SK-N-SH treated with all-trans-retinoic acid at 6 μM for 48 hours (cell line): ENCODE results near the gene UTS2B.

ENCODE experiments used
- ATAC-seq: fragments of 200-7000 bp; cut with Tn5 transposase; 3 replicates; pipeline ENCODE4 v1.9.1; 2020; ENCODE audit warnings: mild to moderate bottlenecking, moderate library complexity
- ARNTL ChIP-seq: fragments of 450-650 bp; formaldehyde crosslinking; IDR thresholded peaks from 2 replicates; pipeline ENCODE4 v1.5.0; 2020; ENCODE audit warnings: low read depth, mild to moderate bottlenecking, moderate library complexity, borderline replicate concordance
- BACH2 ChIP-seq: fragments of 250-450 bp; sonication (Bioruptor Pico); IDR thresholded peaks from 2 replicates; pipeline ENCODE4 v1.9.0; 2021; ENCODE audit warnings: mild to moderate bottlenecking, borderline replicate concordance
- CSDC2 ChIP-seq: fragments of 250-450 bp; sonication (Bioruptor Pico); IDR thresholded peaks from 2 replicates; pipeline ENCODE4 v1.5.0; 2020; ENCODE audit warnings: mild to moderate bottlenecking, moderate library complexity
- CSRNP3 ChIP-seq: fragments of 250-450 bp; sonication (Bioruptor Pico); IDR thresholded peaks from 2 replicates; pipeline ENCODE4 v1.5.1; 2021; ENCODE audit warnings: mild to moderate bottlenecking, moderate library complexity
- ESRRG ChIP-seq: fragments of 250-450 bp; sonication (Bioruptor Pico); IDR thresholded peaks from 2 replicates; pipeline ENCODE4 v1.6.1; 2021; ENCODE audit warnings: mild to moderate bottlenecking
- GLIS3 ChIP-seq: fragments of 250-450 bp; sonication (Bioruptor Pico); IDR thresholded peaks from 2 replicates; pipeline ENCODE4 v1.5.0; 2020; ENCODE audit warnings: mild to moderate bottlenecking, moderate library complexity
- ISL1 ChIP-seq: fragments of 250-450 bp; sonication (Bioruptor Pico); IDR thresholded peaks from 2 replicates; pipeline ENCODE4 v2.1.2; 2022; ENCODE audit warnings: mild to moderate bottlenecking, moderate library complexity
- OSR1 ChIP-seq: fragments of 250-450 bp; sonication (Bioruptor Pico); IDR thresholded peaks from 2 replicates; pipeline ENCODE4 v1.8.0; 2022; ENCODE audit warnings: moderate library complexity, mild to moderate bottlenecking, inconsistent platforms
- PATZ1 ChIP-seq: fragments of 250-450 bp; sonication (Bioruptor Pico); IDR thresholded peaks from 2 replicates; pipeline ENCODE4 v1.8.0; 2020; ENCODE audit warnings: mild to moderate bottlenecking, moderate library complexity, borderline replicate concordance
- POU6F1 ChIP-seq: fragments of 250-450 bp; sonication (Bioruptor Pico); IDR thresholded peaks from 2 replicates; pipeline ENCODE4 v1.8.0; 2021; ENCODE audit warnings: low read depth, mild to moderate bottlenecking, moderate library complexity, borderline replicate concordance
- PPARA ChIP-seq: fragments of 250-450 bp; sonication (Bioruptor Pico); IDR thresholded peaks from 2 replicates; pipeline ENCODE4 v1.5.0; 2020; ENCODE audit warnings: mild to moderate bottlenecking, borderline replicate concordance
- RARB ChIP-seq: fragments of 250-450 bp; sonication (Bioruptor Pico); IDR thresholded peaks from 2 replicates; pipeline ENCODE4 v1.8.0; 2021; ENCODE audit warnings: mild to moderate bottlenecking, moderate library complexity
- TCF4 ChIP-seq: fragments of 250-450 bp; sonication (Bioruptor Pico); IDR thresholded peaks from 2 replicates; pipeline ENCODE4 v1.8.0; 2021; ENCODE audit warnings: mild to moderate bottlenecking, moderate library complexity, borderline replicate concordance
- TOX ChIP-seq: fragments of 250-450 bp; sonication (Bioruptor Pico); IDR thresholded peaks from 2 replicates; pipeline ENCODE4 v1.8.0; 2021; ENCODE audit warnings: mild to moderate bottlenecking, moderate library complexity, borderline replicate concordance
- TSHZ2 ChIP-seq: fragments of 250-450 bp; sonication (Bioruptor Pico); IDR thresholded peaks from 2 replicates; pipeline ENCODE4 v1.5.0; 2020; ENCODE audit warnings: mild to moderate bottlenecking, moderate library complexity
- ZC3H10 ChIP-seq: fragments of 250-450 bp; sonication (Bioruptor Pico); IDR thresholded peaks from 2 replicates; pipeline ENCODE4 v1.5.1; 2021; ENCODE audit warnings: mild to moderate bottlenecking, moderate library complexity
- ZFP3 ChIP-seq: fragments of 250-450 bp; sonication (Bioruptor Pico); IDR thresholded peaks from 2 replicates; pipeline ENCODE4 v1.5.0; 2020; ENCODE audit warnings: mild to moderate bottlenecking, moderate library complexity
- ZFP30 ChIP-seq: fragments of 450-650 bp; formaldehyde crosslinking; IDR thresholded peaks from 2 replicates; pipeline ENCODE4 v1.5.0; 2022; ENCODE audit warnings: mild to moderate bottlenecking, moderate library complexity
- ZNF565 ChIP-seq: fragments of 450-650 bp; formaldehyde crosslinking; conservative IDR thresholded peaks from 2 replicates; pipeline ENCODE4 v1.5.0; 2020; ENCODE audit warnings: low read depth, mild to moderate bottlenecking, moderate library complexity
- ZNF8 ChIP-seq: fragments of 450-650 bp; formaldehyde crosslinking; IDR thresholded peaks from 2 replicates; pipeline ENCODE4 v1.5.0; 2020; ENCODE audit warnings: mild to moderate bottlenecking, moderate library complexity

UTS2B gene, protein sequence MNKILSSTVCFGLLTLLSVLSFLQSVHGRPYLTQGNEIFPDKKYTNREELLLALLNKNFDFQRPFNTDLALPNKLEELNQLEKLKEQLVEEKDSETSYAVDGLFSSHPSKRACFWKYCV

GRCh38 chr3:191329654-191330529 lies at the start of gene UTS2B:
Gene UTS2B, minus strand, starts transcription at chr3:191330526. Its CDS starts 48,337 bp downstream, at chr3:191282189.
- peak; percentile 73 for ATAC-seq
- no peak for TF ChIP-seq ZFP30
- no peak for TF ChIP-seq RARB
- no peak for TF ChIP-seq ZNF8 (CRISPR knock-in tag)
- TF ChIP-seq CSDC2 (CRISPR knock-in tag) = no peak
- no peak for TF ChIP-seq ESRRG (CRISPR knock-in tag)
- TF ChIP-seq TOX = no peak
- no peak for TF ChIP-seq ISL1 (CRISPR knock-in tag)
- TF ChIP-seq GLIS3 (CRISPR knock-in tag) = no peak
- TF ChIP-seq BACH2 (CRISPR knock-in tag) = no peak
- TF ChIP-seq TSHZ2 (CRISPR knock-in tag) = no peak
- no peak for TF ChIP-seq ZFP3 (CRISPR knock-in tag)
- TF ChIP-seq OSR1 (CRISPR knock-in tag) = no peak
- TF ChIP-seq ARNTL (CRISPR knock-in tag) = no peak
- no peak for TF ChIP-seq TCF4 (CRISPR knock-in tag)
- no peak for TF ChIP-seq CSRNP3 (CRISPR knock-in tag)
- no peak for TF ChIP-seq ZNF565 (CRISPR knock-in tag)
- no peak for TF ChIP-seq ZC3H10 (CRISPR knock-in tag)
- no peak for TF ChIP-seq POU6F1 (CRISPR knock-in tag)
- TF ChIP-seq PATZ1 (CRISPR knock-in tag) = no peak
- no peak for TF ChIP-seq PPARA

- TF ChIP-seq ZNF565 (CRISPR knock-in tag) (no peak), TOX (no peak), CSRNP3 (CRISPR knock-in tag) (no peak), ZNF8 (CRISPR knock-in tag) (no peak), OSR1 (CRISPR knock-in tag) (no peak), ZFP30 (no peak), PATZ1 (CRISPR knock-in tag) (no peak), ZC3H10 (CRISPR knock-in tag) (no peak)
- ATAC-seq = no peak
These were observed 49.7 kb upstream of the UTS2B start for GRCh38 chr3:191380001-191380400.
